ENCODE results near the gene RAP1GAP.
A peak's percentile ranks its signal among the peaks of the same experiment; 100 is the strongest.

RAP1GAP gene

GRCh38 chr1:21663248-21663950 lies 5.8 kb downstream of the RAP1GAP start:
- no peak overlapping the region for H3K4me3 ChIP-seq (ENCODE audit: low read depth, low read length)
- DNase-seq (ENCODE audit: low read depth, low spot score), result no peak
- in situ Hi-C loops (cut with HindIII; ENCODE audit: low sequenced_read_pairs), result no loop called here
- no peak for TF ChIP-seq CTCF (IDR thresholded peaks at IDR 0.05; ENCODE audit: low read depth, low read length)

DNA sequence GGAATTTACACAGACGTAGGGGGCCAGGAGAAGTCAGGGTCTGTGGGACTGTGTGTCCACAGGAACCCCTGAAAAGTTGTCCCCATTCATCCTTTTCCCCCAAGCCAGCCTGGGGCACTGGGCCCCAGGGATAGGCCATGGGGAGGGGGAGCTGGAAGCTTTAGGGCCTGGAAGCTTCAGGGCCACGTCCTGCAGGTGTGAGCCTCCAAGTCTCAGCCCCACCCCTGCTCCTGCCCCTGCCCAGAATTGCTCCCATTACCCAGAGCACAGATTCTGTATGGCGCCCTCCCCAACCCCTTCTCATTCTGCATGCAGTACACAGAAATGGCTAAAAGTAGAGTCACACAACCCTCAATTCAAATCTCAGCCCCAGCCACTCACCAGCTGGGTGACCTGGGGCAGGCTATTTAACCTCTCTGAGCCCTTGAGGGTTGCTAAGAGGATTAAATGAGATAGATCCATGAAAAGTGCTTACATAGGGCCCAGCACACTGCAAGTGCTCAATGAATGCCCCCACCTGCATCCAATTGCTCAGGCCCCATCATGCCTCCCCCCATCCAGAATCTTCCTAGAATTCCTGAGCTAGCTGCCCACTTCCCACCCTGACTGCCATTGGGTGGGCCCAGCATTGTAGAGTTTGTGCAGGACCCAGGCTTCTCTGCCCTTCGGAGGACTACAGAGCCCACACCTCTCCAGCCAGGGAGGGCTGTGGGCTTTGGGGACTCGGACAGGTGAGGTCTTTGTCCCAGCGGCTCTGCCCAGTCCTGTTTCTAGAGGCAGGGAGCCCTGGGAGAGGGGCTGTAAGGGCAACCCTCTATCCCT lies 6.5 kb downstream of the RAP1GAP start:
- DNase-seq (ENCODE audit: low read depth, low spot score), result no peak
- H3K4me3 ChIP-seq (ENCODE audit: low read depth, low read length), result no peak overlapping the region
- in situ Hi-C loops (cut with HindIII; ENCODE audit: low sequenced_read_pairs), result no loop called here
- no peak for TF ChIP-seq CTCF (IDR thresholded peaks at IDR 0.05; ENCODE audit: low read depth, low read length)

DNA sequence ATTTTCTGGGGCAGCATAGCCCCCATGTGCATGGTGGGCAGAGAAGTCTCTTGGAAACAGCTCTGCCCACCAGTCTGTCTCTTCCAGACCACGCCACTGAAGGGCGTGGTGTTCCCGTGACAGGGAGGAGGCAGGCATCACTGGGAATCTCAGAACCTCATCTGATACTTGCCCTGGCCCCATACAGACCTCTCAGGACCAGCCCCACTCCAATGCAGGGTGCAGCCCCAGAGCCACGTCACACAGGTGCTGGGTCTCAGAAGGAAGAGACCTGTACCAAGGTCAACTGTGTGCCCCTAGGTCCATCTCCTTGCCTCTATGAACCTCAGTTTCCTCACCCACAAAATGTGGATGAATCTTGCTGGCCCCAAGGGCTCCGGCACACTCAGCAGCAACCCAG lies 7.3 kb downstream of the RAP1GAP start:
- in situ Hi-C loops (cut with HindIII; ENCODE audit: low sequenced_read_pairs), result no loop called here
- no peak overlapping the region for H3K4me3 ChIP-seq (ENCODE audit: low read depth, low read length)
- DNase-seq (ENCODE audit: low read depth, low spot score), result no peak
- no peak for TF ChIP-seq CTCF (IDR thresholded peaks at IDR 0.05; ENCODE audit: low read depth, low read length)

DNA sequence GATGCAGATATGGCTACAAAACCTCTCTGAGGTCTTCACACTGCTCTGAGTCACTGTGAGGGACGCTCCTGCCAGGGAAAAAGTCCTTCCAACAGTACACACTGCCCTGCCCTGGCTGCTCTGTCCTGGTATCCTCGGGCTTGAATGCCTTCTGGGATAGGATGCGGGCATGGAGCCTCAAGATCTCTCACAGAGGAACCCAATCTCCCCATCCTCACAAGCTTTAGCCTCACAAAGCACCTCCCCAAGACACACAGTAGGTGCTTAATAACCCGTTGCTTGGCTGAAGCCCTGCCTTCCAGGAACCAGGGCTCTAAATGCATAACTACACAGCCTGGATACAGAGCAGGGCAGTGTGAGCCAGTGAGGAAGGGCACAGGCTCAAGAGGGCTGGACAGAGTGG lies 9.2 kb downstream of the RAP1GAP start:
- in situ Hi-C loops (cut with HindIII; ENCODE audit: low sequenced_read_pairs), result no loop called here
- H3K4me3 ChIP-seq (ENCODE audit: low read depth, low read length), result no peak overlapping the region
- DNase-seq (ENCODE audit: low read depth, low spot score), result no peak
- no peak for TF ChIP-seq CTCF (IDR thresholded peaks at IDR 0.05; ENCODE audit: low read depth, low read length)

- TF ChIP-seq CTCF (IDR thresholded peaks at IDR 0.05; ENCODE audit: low read depth, low read length), result peak; percentile 92
- peak; percentile 56 for DNase-seq (ENCODE audit: low read depth, low spot score)
- in situ Hi-C loops (cut with HindIII; ENCODE audit: low sequenced_read_pairs), result no loop called here
- H3K4me3 ChIP-seq (ENCODE audit: low read depth, low read length), result no peak overlapping the region
These were observed 9.8 kb downstream of the RAP1GAP start for GRCh38 chr1:21659099-21659923.

DNA sequence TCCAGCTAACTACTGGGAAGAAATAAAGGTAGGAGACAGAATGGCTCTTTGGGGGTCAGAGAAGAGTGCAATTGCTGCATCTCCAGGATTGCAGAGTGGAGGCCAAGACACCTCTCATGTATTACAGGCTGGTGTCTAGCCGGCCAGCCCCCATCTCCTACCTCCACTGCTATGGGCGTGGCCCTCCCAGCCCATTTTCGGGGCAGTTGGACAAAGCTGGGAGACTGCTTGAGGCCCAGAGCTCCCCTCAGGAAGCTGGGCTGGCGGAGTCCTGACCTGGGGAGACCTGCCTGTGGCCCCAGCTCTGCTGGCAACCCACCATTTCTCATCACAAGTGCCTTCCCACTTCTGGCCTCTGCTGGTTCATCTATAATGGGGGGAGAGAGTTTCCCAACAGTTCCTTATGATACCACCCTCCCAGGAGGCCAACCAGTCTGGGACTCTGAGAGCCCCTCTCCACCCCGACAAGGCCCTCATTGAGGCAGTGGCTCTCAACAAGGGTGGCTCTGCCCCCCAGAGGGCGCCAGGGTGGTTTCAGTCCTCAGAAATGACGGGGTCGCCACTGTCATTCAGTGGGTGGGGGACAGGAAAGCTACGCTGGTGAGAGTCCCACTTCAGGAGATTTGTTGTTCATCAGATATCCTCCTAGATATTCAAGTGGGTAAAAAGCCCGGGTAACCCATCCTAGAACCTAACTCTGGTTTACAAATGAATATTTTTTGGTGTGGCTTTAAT lies 11.5 kb downstream of the RAP1GAP start:
- no peak overlapping the region for H3K4me3 ChIP-seq (ENCODE audit: low read depth, low read length)
- DNase-seq (ENCODE audit: low read depth, low spot score), result no peak
- TF ChIP-seq CTCF (IDR thresholded peaks at IDR 0.05; ENCODE audit: low read depth, low read length), result peak; percentile 11
- in situ Hi-C loops (cut with HindIII; ENCODE audit: low sequenced_read_pairs), result no loop called here
